CD4-positive, alpha-beta T cell treated with Interferon alpha-2 for 1 hour (primary cell): Measurements from ENCODE around the gene TREH.

Experiments
- DNase-seq, 2 donors: peaks; one replicate each; pipeline ENCODE4 v3.0.0-alpha.2; 2020 to 2022

The TREH gene

GRCh38 chr11:118663381-118663780, 16.1 kb downstream of the TREH start:
- no peak for DNase-seq

GRCh38 chr11:118662401-118663271, 16.8 kb downstream of the TREH start:
- no peak for DNase-seq

GRCh38 chr11:118661425-118662301, 17.8 kb downstream of the TREH start:
- DNase-seq, result no peak

- DNase-seq, result no peak
Measured at GRCh38 chr11:118660681-118661424, 18.6 kb downstream of the TREH start.

GRCh38 chr11:118659953-118660680, 19.3 kb downstream of the TREH start:
- no peak for DNase-seq

GRCh38 chr11:118659314-118659952, 20.0 kb downstream of the TREH start:
- peak; percentile 83 to 88 for DNase-seq

- DNase-seq, result no peak
Measured at GRCh38 chr11:118658429-118659313, 20.8 kb downstream of the TREH start.

GRCh38 chr11:118657709-118658428, 21.6 kb downstream of the TREH start:
- DNase-seq, result no peak

GRCh38 chr11:118657238-118657637, 22.2 kb downstream of the TREH start:
- no peak for DNase-seq

GRCh38 chr11:118656563-118657165, 22.8 kb downstream of the TREH start:
- no peak for DNase-seq

- DNase-seq, result no peak
Measured at GRCh38 chr11:118655486-118656190, 23.8 kb downstream of the TREH start.

GRCh38 chr11:118653684-118654390, 25.6 kb downstream of the TREH start:
- DNase-seq, result no peak

- no peak for DNase-seq
Measured at GRCh38 chr11:118652681-118653181, 26.7 kb downstream of the TREH start.

- no peak for DNase-seq
Measured at GRCh38 chr11:118651820-118652219, 27.6 kb downstream of the TREH start.

- DNase-seq, result no peak
Measured at GRCh38 chr11:118650366-118650765, 29.1 kb downstream of the TREH start.

- no peak for DNase-seq
Measured at GRCh38 chr11:118649941-118650340, 29.5 kb downstream of the TREH start.

- no peak for DNase-seq
Measured at GRCh38 chr11:118648291-118648690, 31.2 kb downstream of the TREH start.

GRCh38 chr11:118646393-118646792, 33.1 kb downstream of the TREH start:
- DNase-seq, result no peak
